Mononuclear cell (primary cell): ENCODE measurements around the gene SDS. TPM values are rescaled to one million over a fixed set of nuclear protein-coding genes. Genes with fewer than 3 reads are reported as not detected.

Experiments used
- H3K27me3 ChIP-seq: 2 replicates; pipeline ENCODE4 v1.6.0; 2011; ENCODE audit warnings: low read length, control low read depth; ENCODE audit not compliant: insufficient read depth
- H3K4me1 ChIP-seq: 2 replicates; pipeline ENCODE4 v1.5.1; 2011; ENCODE audit warnings: mild to moderate bottlenecking, low read length, control low read depth; ENCODE audit not compliant: insufficient read depth
- H3K4me3 ChIP-seq: 2 replicates; pipeline ENCODE4 v1.5.1; 2011; ENCODE audit warnings: mild to moderate bottlenecking, low read length, moderate library complexity
- H3K9me3 ChIP-seq: 2 replicates; pipeline ENCODE4 v1.5.1; 2011; ENCODE audit warnings: low read depth, mild to moderate bottlenecking, control low read depth, low read length
- total RNA-seq: library from RNA; depleted of rRNA; stranded (reverse); fragments of >200 nt; gene quantifications from one replicate; pipeline ENCODE4 v1.2.3, GENCODE V29; 2012

Gene SDS
- total RNA-seq, 1 donor, result 0.52 TPM

DNA sequence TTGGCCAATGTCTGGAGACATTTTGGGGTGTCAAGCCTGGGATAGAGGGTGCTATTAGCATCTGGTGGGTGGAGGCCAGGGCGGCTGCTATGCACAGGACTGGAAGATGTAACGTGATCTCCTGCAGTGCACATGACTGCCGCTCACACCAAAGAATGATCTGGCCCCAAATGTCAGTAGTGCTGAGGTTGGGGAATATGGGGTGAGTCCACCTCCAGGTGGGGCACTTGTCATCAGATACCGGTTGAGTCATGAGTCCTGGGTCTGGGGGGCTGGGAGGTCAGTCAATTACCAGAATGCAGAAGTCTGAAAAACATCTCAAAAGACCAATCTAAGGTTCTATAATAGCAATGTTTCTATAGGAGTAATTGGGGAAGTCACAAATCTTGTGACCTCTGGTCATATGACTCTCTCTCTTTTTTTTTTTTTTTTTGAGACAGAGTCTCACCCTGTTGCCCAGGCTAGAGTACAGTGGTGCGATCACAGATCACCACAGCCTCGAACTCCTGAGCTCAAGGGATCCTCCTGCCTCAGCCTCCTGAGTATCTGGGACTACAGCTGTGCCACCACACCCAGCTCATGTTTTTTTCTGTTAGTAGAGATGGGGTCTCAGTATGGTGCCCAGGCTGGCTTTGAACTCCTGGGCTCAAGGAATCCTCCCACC lies 12.5 kb upstream of the SDS start:
- Histone ChIP-seq H3K4me1 (peaks cover 19% of the 10 kb centered on the region), H3K4me3 (no peak overlapping the region), H3K9me3 (no peaks in the 10 kb centered on the region), H3K27me3 (no peaks in the 10 kb centered on the region)

DNA sequence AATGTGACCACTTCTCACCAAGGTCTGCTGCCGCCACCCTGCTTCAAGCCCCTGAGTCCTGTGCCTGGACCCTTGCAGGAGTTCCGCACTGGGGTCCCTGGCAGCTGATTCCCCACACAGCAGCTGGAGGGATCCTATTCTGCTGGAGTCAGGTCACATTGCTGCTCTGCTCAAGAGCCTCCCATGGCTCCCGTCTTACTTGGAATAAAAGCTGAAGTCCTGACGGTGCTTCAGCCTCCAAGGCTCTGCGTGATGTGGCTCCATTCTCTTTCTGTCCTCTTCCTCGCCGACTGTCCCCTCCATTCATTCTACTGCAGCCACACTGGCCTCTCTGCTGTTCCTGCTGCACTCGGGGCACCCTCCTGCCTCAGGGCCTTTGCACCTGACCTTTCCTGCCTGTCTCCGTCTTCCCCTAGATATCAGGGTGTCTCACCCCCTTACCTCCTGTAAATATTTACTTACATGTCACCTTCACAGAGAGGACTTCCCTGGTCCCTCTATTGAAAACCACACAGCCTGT lies 10.9 kb upstream of the SDS start:
- Histone ChIP-seq H3K4me1 (peaks cover 19% of the 10 kb centered on the region), H3K9me3 (no peaks in the 10 kb centered on the region), H3K4me3 (no peak overlapping the region), H3K27me3 (no peaks in the 10 kb centered on the region)

DNA sequence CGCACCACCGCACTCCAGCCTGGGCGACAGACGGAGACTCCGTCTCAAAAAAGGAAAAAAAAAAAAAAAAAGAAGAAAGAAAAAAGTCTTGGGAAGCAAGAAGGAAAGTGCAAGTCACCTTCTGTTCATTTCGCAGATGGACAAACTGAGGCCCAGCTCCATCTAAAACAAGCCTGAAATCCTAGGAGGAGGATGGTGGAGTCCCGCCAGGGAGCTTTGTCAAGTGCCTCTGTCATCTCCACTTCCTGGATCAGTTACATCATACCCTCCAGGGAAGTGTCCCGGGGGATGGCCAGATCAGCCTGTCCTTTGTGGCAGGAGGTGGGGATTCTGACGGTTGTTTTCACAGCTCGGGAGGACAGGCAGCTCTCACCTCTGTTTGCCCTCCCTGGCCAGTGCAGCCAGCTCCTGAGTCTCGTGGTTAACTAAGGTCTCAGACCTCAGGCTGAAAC lies 9.8 kb upstream of the SDS start:
- Histone ChIP-seq H3K9me3 (no peaks in the 10 kb centered on the region), H3K27me3 (no peaks in the 10 kb centered on the region), H3K4me1 (peaks cover 20% of the 10 kb centered on the region), H3K4me3 (no peak overlapping the region)

DNA sequence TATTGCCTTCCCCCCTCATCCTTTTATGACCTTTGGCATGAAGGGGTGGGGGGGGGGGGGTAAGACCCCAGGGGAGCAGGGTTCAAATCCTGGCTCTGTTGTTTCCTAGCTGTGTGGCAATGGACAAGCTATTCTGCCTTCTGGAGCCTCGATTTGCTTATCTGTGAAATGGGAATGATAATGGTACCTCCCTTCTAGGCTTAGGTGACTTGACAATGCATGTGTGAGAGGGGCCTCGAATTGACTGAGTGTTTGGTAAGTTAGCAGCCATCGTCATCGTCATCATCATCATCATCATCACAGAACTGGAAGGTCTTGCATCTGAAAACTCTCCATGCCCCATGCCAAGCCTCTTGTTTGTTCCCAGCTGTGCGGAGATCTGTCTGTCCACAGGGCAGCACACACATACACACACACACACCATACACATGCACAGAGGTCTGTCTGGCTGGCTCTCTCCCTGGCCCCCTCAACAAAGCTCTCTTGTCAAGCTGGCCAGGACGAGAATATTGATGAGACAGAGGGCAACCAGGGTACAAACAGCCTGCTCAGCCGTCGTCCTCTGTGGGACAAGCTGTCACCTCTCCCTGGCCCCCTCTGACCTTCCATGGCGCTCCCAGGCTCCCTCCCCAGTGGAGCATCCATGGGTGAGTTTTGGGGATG lies 5.9 kb upstream of the SDS start:
- Histone ChIP-seq H3K9me3 (no peaks in the 10 kb centered on the region), H3K4me1 (peaks cover 22% of the 10 kb centered on the region), H3K27me3 (no peaks in the 10 kb centered on the region), H3K4me3 (no peak overlapping the region)

DNA sequence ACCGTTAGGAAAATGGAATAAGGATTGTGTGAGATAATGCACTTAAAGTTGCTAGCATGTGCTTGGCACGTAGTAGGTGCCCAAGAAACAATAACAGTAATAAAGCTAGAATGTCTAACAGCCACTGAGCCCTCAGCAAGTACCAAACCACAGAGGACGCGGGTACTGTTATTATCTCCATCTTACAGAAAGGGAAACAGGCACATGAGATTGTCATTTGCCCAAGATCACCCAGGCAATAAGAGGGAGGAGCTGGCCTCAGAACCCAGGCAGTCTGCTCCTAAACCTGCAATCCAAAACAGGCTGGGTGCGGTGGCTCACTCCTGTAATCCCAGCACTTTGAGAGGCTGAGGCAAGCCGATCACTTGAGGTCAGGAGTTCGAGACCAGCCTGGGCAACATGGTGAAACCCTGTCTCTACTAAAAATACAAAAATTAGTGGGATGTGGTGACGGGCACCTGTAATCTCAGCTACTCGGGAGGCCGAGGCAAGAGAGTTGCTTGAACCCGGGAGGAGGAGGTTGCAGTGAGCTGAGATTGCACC lies 5.1 kb upstream of the SDS start:
- peaks cover 29% of the 10 kb centered on the region for H3K4me1 ChIP-seq
- no peak overlapping the region for H3K4me3 ChIP-seq
- H3K27me3 ChIP-seq, result no peaks in the 10 kb centered on the region

DNA sequence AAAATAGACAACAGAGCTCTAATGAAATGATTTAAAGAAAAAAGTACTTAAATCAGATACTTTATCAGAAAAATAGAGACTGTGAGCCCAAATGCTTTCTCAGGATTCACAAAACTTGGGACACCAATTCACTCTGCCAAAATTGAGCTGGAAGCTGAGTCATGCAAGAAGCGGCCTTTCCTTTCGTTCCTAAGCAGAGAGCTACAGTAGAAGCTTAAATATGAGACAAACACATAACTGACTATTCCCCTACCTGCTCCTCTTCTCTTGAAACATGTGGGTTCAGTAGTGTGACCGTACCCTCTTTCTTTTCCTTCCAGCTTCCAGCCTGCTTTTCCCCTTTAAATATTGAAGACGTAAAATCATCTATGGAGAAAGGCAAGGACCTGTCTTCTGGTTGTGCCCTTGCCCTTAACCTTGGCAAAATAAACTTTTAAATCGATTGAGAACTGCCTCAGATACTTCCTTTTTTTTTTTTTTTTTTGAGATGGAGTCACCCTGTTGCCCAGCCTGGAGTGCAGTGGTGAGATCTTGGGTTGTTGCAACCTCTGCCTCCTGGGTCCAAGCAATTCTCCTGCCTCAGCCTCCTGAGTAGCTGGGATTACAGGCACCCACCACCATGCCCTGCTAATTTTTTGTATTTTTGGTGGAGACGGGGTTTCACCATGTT lies 4.4 kb upstream of the SDS start:
- Histone ChIP-seq H3K9me3 (no peaks in the 10 kb centered on the region), H3K4me1 (peaks cover 36% of the 10 kb centered on the region), H3K4me3 (no peak overlapping the region), H3K27me3 (no peaks in the 10 kb centered on the region)

More for the DNA sequence above, 5.1 kb upstream of the SDS start:
- H3K9me3 ChIP-seq, result no peaks in the 10 kb centered on the region

DNA sequence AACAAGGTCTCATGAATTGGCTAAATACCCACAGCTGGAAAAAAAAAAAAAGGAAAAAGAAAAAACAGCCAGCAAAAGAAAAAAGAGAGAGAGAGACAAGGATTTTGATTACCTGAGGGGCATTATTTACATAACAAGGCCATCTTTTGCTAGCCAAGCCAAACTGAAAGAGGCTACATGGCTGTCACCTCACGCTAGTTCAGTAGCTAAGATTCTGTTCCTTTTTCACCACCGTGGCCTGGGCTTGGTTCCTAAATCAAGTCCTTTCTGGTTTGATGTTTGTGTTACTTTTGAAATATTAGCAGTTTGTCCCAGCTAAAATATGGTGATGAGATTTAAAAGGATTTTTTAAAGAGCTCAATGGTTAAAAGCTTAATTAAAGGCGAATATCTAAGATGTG lies 2.0 kb upstream of the SDS start:
- H3K27me3 ChIP-seq, result no peaks in the 10 kb centered on the region
- no peaks in the 10 kb centered on the region for H3K9me3 ChIP-seq
- peaks cover 36% of the 10 kb centered on the region for H3K4me1 ChIP-seq
- H3K4me3 ChIP-seq, result no peak overlapping the region

DNA sequence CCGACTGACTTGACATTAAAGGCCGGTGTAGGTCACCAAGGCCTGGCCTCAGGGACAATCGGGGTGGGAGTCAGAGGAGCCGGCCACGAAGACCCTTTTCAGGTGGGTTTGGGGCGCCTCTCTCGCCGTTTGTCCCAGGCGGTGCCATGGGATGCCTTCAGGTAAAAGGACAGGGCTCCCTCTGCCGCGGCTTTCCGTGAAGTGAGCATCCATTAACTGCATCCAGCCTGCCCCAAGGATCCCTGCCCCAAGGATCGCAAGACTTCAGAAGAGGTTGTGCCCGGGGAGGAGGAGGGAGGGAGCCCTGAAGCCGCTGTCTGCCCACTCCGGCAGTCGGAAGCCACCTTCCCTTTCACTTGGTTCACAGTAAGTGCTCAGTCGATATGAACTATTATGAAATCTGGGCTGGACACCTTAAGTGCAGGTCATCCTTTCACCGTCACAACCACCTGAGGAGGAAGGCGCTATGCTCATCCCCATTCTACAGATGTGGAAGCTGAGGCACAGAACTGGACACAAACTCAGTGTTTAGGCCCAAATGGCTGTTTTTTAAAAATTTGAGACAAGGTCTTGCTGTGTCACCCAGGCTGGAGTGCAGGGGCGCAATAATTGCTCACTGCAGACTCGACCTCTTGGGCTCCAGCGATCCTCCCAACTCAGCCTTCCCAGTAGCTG lies 964 bp downstream of the SDS start:
- Histone ChIP-seq H3K27me3 (no peaks in the 10 kb centered on the region), H3K9me3 (no peaks in the 10 kb centered on the region), H3K4me3 (no peak overlapping the region), H3K4me1 (peaks cover 27% of the 10 kb centered on the region)

DNA sequence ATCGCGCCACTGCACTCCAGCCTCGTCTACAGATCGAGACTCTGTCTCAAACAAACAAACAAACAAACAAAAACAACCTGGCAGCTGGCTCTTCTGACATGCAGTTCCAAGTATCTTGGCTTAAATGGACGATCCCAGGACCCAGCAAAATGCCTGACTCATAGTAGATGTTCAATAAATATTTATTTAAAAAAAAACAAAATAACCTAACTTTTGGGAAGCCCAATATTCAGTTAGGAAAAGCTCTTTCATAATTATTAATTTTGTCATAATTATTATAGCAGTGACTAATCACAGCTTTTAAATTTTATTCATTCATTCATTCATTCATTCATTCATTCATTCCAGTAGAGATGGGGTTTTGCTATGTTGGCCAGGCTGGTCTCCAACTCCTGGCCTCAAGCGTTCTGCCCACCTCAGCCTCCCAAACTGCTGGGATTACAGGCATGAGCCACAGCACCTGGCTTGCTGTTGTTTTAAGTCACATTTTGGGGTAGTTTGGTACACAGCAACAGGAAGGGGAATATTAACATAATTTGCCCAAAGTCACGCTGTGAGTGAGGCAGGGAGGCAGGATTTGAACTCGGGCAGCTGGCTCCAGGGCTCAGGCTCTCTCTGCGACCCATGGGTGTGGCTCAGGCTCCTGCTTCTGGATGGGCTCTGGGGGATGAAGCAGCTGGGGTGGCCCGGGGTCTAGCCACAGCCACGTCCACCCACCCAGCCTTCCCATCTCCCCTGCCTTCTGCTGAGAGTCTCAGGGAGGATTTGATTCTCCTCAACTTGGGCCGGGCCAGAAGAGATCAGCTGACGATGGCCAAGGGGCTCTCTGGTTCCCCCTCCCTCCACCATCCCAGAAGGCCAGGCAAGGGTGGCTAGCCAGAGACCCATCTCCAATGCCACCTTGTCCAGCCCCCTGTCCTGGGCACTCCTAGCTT lies 2.4 kb downstream of the SDS start:
- Histone ChIP-seq H3K4me1 (peaks cover 27% of the 10 kb centered on the region), H3K9me3 (no peaks in the 10 kb centered on the region), H3K4me3 (no peak overlapping the region), H3K27me3 (no peaks in the 10 kb centered on the region)

DNA sequence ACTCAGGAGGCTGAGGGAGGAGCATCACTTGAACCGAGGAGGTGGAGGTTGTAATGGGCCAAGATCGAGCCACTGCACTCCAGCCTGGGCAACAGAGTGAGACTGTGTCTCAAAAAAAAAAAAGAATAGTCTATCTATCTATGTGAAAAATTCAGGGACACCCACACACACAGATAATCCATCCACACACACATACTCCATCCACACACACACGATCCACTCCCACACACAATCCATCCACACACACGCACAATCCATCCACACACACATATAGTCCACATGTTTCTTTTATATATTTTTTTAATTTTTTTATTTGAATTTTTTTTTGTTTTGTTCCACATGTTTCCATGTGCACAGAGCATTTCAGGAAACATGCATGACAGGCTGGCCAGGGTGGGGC lies 3.3 kb downstream of the SDS start:
- Histone ChIP-seq H3K9me3 (no peaks in the 10 kb centered on the region), H3K27me3 (no peaks in the 10 kb centered on the region), H3K4me3 (no peak overlapping the region), H3K4me1 (peaks cover 22% of the 10 kb centered on the region)

DNA sequence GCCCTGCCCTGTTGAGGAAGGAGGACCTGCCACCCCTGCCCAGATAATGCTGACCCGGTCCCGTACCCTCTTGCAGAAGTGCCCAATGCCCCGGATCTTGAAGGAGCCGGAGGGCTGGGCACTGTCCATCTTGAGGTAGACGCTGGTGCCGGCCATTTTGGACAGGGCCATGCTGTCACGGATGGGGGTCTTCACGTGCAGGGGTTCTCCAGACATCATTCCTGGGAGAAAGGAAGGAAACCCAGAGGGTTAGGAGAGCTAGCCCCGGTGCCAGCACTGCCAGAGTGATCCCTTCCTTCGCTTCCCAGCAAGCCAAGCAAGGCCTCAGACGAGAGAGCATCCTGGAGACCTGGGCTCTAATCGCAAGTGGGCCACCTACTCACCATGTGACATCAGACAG lies 4.2 kb downstream of the SDS start:
- no peaks in the 10 kb centered on the region for H3K27me3 ChIP-seq
- H3K4me1 ChIP-seq, result peaks cover 13% of the 10 kb centered on the region
- H3K9me3 ChIP-seq, result no peaks in the 10 kb centered on the region
- no peak overlapping the region for H3K4me3 ChIP-seq

DNA sequence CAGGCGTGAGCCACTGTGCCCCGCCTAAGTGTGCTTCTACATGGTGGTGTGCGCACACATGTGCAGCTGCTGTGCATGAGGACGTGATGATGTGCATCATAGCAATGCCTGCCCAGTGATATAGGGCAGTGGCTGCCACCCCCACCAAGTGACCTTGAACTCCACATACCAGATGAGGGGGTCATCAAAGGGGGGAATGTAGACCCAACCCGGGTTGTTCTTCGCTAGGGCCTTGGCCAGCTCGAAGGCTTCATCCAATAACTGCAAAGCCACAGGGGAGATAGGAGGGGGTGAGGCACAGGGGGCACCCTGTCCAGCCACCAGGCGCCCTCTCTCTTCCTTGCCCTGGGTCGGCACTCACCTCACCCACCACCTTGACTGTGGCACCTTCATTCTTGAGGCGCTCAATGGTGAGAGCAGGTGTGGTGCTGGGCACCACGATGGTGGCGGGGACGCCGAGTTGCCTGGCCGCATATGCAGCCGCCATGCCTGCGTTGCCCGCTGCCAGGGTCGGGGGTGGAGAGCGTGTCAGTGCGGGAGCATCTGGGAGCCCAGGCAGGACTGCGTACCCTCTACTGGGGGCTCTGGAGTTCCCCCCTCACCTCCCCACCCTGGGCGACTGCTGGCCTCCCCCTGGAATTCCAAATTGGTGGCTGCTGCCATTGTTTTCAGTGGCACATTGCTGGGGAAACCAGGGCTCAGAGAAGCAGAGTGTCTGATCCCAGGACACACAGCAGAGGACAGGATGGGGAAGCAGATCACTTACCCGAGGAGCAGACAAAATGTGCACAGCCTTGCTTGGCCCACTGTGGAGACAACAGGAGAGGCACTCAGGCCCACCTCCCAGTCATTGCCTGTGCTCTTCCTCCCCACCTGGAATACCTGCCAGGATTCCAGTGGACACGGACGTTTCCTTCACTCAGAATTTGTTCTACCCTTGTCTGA lies 5.1 kb downstream of the SDS start:
- Histone ChIP-seq H3K27me3 (no peaks in the 10 kb centered on the region), H3K9me3 (no peaks in the 10 kb centered on the region), H3K4me3 (no peak overlapping the region), H3K4me1 (peaks cover 4% of the 10 kb centered on the region)

DNA sequence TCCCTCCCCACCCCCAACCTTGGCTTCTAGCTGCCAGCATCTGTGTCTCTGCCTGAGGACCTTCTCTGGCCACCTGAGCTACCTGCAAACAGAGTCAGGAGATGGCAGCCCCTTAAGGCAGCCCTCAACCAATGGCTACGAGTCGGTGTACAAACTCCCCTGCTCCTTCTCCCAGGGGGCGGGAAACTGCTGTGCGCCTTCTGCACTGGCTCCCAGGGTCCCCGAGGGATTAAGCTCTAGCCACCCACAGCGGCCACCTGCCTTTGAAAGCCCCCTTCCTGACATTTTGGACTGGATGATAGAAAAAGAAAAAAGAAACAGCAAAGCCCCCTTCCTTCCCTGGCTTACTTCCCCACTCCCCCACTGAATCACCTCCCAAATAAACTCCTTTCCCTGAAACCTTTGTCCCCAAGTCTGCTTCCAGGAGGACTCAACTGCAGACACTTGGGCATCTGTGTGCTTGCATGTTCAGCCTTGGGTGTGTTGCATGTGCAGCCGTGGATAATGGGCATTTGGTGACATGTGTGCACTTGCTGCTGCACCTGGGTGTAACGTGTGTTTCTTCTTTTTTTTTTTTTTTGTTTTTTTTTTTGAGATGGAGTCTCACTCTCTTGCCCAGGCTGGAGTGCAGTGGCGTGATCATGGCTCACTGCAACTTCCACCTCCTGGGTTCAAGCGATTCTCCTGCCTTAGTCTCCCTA lies 6.0 kb downstream of the SDS start:
- Histone ChIP-seq H3K27me3 (no peaks in the 10 kb centered on the region), H3K4me3 (no peak overlapping the region), H3K9me3 (no peaks in the 10 kb centered on the region)

More for the DNA sequence above, 6.0 kb downstream of the SDS start:
- H3K4me1 ChIP-seq, result no peaks in the 10 kb centered on the region
